ENCODE measurements around the gene HS1BP3. TPM values are rescaled to one million over a fixed set of nuclear protein-coding genes. Genes with fewer than 3 reads are reported as not detected.

The HS1BP3 gene
- total and polyA plus RNA-seq, 9 of the 15 experiments (the other 6 are each of a cell fraction or from before 2014, with no cell fraction given), result 0.41 to 8.3 (median 5.9) TPM

GRCh38 chr2:20650877-20651730 is at the start of gene HS1BP3 (continued):
- TF ChIP-seq IRF1 (CRISPR knock-in tag; IDR thresholded peaks at IDR 0.05; ENCODE audit: borderline replicate concordance) (no peak), ZNF431 (CRISPR knock-in tag; IDR thresholded peaks at IDR 0.05) (no peak), MCM2 (IDR thresholded peaks at IDR 0.05; ENCODE audit: low read depth) (no peak), ZBTB26 (CRISPR knock-in tag; IDR thresholded peaks at IDR 0.05) (no peak), KLF1 (tag; IDR thresholded peaks at IDR 0.05) (peak; percentile 95), ETS1 (conservative IDR thresholded peaks at IDR 0.05; ENCODE audit: control insufficient read depth, low read depth, low read length) (peak; percentile 52; the same call in 1 of the 2 replicates), E2F3 (CRISPR knock-in tag; IDR thresholded peaks at IDR 0.05) (0 out of 2 replicates have a peak, but pooled peaks have one; percentile 12), ZNF277 (CRISPR knock-in tag; IDR thresholded peaks at IDR 0.05; ENCODE audit: borderline replicate concordance) (no peak), CCAR2 (IDR thresholded peaks at IDR 0.05; ENCODE audit: low read depth, low read length) (no peak), ZNF79 (CRISPR knock-in tag; IDR thresholded peaks at IDR 0.05; ENCODE audit: low read depth) (no peak), NFATC3 (IDR thresholded peaks at IDR 0.05) (no peak), KLF13 (tag; IDR thresholded peaks at IDR 0.05; ENCODE audit: borderline replicate concordance, low read depth) (no peak; the same call in 1 of the 2 replicates), CBFA2T2 (conservative IDR thresholded peaks at IDR 0.05) (no peak), ATF7 (IDR thresholded peaks at IDR 0.05) (peak; percentile 82; the same call in 1 of the 2 replicates), SREBF1 (IDR thresholded peaks at IDR 0.05; ENCODE audit: borderline replicate concordance, low read depth, low read length) (no peak), TCF7L2 (IDR thresholded peaks at IDR 0.05; ENCODE audit: low read depth, low read length) (no peak), KHSRP (IDR thresholded peaks at IDR 0.05) (no peak), RAD21 (CRISPR knock-in tag; conservative IDR thresholded peaks at IDR 0.05 in 1 of 2, IDR thresholded peaks at IDR 0.05 in 1 of 2) (peak; percentile 89 to 90), SMAD4 (CRISPR knock-in tag; conservative IDR thresholded peaks at IDR 0.05) (peak; percentile 70), ELF4 (CRISPR knock-in tag; IDR thresholded peaks at IDR 0.05) (no peak), ESRRA (IDR thresholded peaks at IDR 0.05; ENCODE audit: borderline replicate concordance, low read depth) (peak; percentile 77), HMGN3 (IDR thresholded peaks at IDR 0.05; ENCODE audit: borderline replicate concordance, extremely low read depth, insufficient read length, low read depth, low read length) (peak; percentile 87), NELFE (IDR thresholded peaks at IDR 0.05; ENCODE audit: insufficient read depth, insufficient read length) (no peak), HNRNPUL1 (IDR thresholded peaks at IDR 0.05; ENCODE audit: low read length) (no peak), TCFL5 (CRISPR knock-in tag; conservative IDR thresholded peaks at IDR 0.05) (no peak)
